HG02884 (cell line): ENCODE data around the gene SLC9A5.
A peak's percentile ranks its signal among the peaks of the same experiment; 100 is the strongest.

Source experiments
- ATAC-seq: cut with Tn5 transposase; IDR thresholded peaks from one replicate; pipeline ENCODE4 v1.9.1; 2021; ENCODE audit warnings: mild to moderate bottlenecking, moderate library complexity; ENCODE audit not compliant: unreplicated experiment

Gene SLC9A5

GRCh38 chr16:67304020-67304419 lies 55.2 kb downstream of the SLC9A5 start:
- no peak for ATAC-seq

GRCh38 chr16:67305216-67306071 lies 56.7 kb downstream of the SLC9A5 start:
- ATAC-seq, result no peak

GRCh38 chr16:67310561-67310960 lies 61.8 kb downstream of the SLC9A5 start:
- no peak for ATAC-seq

GRCh38 chr16:67311607-67312488 lies 63.1 kb downstream of the SLC9A5 start:
- peak; percentile 85 for ATAC-seq

GRCh38 chr16:67312719-67313118 lies 63.9 kb downstream of the SLC9A5 start:
- no peak for ATAC-seq

- no peak for ATAC-seq
These were observed 69.1 kb downstream of the SLC9A5 start for GRCh38 chr16:67317853-67318252.
